ENCODE measurements around the gene SLC43A1. TPM values are rescaled to one million over a fixed set of nuclear protein-coding genes. Genes with fewer than 3 reads are reported as not detected.

The SLC43A1 gene
- total and polyA plus RNA-seq, 2 experiments from 2014 or later, result 19.6 to 49.7 TPM

DNA sequence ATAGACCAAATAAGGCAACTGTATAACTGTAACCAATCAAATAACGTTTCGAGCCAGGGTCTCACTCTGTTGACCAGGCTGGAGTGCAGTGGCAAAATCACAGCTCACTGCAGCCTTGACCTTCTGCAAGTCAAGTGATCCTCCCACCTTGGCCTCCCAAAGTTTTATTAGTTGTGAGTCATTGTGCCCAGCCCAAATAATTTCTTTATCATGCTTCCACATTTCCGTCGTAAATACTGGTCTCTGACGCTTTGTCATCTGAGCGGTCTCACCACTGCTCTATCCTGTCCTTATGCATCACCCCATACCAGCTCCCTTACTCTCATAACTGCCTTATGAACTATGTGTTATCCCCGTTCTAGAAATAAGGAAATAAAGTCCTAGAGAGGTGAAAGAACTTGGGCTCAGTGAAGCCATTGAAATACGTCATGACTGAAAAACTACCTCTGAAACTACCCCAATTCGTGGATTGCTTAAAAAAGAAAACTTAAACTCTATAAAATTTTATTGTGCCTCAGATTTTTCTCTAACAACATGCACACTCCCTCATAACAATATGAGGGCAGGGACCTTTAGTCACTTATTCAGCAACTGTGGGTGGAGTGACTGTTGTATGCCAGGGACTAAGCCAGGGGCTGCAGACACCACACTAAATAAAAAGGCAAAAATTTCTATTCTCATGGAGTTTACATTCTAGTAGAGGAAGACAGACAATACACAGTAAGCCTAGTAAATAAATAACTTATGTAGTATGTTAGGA is 71.0 kb downstream of the SLC43A1 start:
- H4K20me1 ChIP-seq (replicated peaks; ENCODE audit: insufficient read depth), result no peaks in the 10 kb centered on the region
- H3F3A ChIP-seq (replicated peaks; ENCODE audit: low read depth), result no peaks in the 10 kb centered on the region
- no peaks in the 10 kb centered on the region for H3K79me2 ChIP-seq (replicated peaks; ENCODE audit: insufficient read depth)
- Mint-ChIP-seq H3K4me1 (no peaks in the 10 kb centered on the region), H3K4me3 (no peak overlapping the region), H3K27ac (no peak overlapping the region), H3K9me3 (no peaks in the 10 kb centered on the region; the same call in 2 of the 3 replicates), H3K27me3 (ENCODE audit: insufficient read depth, low read depth, poor library complexity) (peaks cover 4% of the 10 kb centered on the region), H3K36me3 (ENCODE audit: low read depth) (no peaks in the 10 kb centered on the region)
- no peak overlapping the region for H3K27ac ChIP-seq (ENCODE audit: low read depth)
- H3K4me2 ChIP-seq, result no peak overlapping the region
- H2AFZ ChIP-seq, result no peak overlapping the region
- no peak for ATAC-seq
- DNase-seq (ENCODE audit: low spot score), result no peak
- no peaks in the 10 kb centered on the region for H3K9me2 ChIP-seq (ENCODE audit: insufficient read depth)
- TF ChIP-seq ZNF114 (CRISPR knock-in tag; IDR thresholded peaks at IDR 0.05) (no peak), EZH2phosphoT487 (IDR thresholded peaks at IDR 0.05; ENCODE audit: unreplicated experiment) (no peak), JUNB (IDR thresholded peaks at IDR 0.05; ENCODE audit: unreplicated experiment) (no peak), EZH2 (IDR thresholded peaks at IDR 0.05; ENCODE audit: low read depth, unreplicated experiment) (no peak), POLR2AphosphoS5 (IDR thresholded peaks at IDR 0.05; ENCODE audit: low read depth) (no peak), STAT1 (IDR thresholded peaks at IDR 0.05; ENCODE audit: unreplicated experiment) (no peak), NANOG (IDR thresholded peaks at IDR 0.05; ENCODE audit: borderline replicate concordance) (no peak), CREB1 (CRISPR knock-in tag; IDR thresholded peaks at IDR 0.05; ENCODE audit: low read depth) (no peak), ZNF331 (CRISPR knock-in tag; IDR thresholded peaks at IDR 0.05; ENCODE audit: low read depth) (no peak)
- TF ChIP-seq, protein P1, sequence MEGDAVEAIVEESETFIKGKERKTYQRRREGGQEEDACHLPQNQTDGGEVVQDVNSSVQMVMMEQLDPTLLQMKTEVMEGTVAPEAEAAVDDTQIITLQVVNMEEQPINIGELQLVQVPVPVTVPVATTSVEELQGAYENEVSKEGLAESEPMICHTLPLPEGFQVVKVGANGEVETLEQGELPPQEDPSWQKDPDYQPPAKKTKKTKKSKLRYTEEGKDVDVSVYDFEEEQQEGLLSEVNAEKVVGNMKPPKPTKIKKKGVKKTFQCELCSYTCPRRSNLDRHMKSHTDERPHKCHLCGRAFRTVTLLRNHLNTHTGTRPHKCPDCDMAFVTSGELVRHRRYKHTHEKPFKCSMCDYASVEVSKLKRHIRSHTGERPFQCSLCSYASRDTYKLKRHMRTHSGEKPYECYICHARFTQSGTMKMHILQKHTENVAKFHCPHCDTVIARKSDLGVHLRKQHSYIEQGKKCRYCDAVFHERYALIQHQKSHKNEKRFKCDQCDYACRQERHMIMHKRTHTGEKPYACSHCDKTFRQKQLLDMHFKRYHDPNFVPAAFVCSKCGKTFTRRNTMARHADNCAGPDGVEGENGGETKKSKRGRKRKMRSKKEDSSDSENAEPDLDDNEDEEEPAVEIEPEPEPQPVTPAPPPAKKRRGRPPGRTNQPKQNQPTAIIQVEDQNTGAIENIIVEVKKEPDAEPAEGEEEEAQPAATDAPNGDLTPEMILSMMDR (conservative IDR thresholded peaks at IDR 0.05; ENCODE audit: low read depth in 2 of 2), result no peak
- TF ChIP-seq, protein P2, sequence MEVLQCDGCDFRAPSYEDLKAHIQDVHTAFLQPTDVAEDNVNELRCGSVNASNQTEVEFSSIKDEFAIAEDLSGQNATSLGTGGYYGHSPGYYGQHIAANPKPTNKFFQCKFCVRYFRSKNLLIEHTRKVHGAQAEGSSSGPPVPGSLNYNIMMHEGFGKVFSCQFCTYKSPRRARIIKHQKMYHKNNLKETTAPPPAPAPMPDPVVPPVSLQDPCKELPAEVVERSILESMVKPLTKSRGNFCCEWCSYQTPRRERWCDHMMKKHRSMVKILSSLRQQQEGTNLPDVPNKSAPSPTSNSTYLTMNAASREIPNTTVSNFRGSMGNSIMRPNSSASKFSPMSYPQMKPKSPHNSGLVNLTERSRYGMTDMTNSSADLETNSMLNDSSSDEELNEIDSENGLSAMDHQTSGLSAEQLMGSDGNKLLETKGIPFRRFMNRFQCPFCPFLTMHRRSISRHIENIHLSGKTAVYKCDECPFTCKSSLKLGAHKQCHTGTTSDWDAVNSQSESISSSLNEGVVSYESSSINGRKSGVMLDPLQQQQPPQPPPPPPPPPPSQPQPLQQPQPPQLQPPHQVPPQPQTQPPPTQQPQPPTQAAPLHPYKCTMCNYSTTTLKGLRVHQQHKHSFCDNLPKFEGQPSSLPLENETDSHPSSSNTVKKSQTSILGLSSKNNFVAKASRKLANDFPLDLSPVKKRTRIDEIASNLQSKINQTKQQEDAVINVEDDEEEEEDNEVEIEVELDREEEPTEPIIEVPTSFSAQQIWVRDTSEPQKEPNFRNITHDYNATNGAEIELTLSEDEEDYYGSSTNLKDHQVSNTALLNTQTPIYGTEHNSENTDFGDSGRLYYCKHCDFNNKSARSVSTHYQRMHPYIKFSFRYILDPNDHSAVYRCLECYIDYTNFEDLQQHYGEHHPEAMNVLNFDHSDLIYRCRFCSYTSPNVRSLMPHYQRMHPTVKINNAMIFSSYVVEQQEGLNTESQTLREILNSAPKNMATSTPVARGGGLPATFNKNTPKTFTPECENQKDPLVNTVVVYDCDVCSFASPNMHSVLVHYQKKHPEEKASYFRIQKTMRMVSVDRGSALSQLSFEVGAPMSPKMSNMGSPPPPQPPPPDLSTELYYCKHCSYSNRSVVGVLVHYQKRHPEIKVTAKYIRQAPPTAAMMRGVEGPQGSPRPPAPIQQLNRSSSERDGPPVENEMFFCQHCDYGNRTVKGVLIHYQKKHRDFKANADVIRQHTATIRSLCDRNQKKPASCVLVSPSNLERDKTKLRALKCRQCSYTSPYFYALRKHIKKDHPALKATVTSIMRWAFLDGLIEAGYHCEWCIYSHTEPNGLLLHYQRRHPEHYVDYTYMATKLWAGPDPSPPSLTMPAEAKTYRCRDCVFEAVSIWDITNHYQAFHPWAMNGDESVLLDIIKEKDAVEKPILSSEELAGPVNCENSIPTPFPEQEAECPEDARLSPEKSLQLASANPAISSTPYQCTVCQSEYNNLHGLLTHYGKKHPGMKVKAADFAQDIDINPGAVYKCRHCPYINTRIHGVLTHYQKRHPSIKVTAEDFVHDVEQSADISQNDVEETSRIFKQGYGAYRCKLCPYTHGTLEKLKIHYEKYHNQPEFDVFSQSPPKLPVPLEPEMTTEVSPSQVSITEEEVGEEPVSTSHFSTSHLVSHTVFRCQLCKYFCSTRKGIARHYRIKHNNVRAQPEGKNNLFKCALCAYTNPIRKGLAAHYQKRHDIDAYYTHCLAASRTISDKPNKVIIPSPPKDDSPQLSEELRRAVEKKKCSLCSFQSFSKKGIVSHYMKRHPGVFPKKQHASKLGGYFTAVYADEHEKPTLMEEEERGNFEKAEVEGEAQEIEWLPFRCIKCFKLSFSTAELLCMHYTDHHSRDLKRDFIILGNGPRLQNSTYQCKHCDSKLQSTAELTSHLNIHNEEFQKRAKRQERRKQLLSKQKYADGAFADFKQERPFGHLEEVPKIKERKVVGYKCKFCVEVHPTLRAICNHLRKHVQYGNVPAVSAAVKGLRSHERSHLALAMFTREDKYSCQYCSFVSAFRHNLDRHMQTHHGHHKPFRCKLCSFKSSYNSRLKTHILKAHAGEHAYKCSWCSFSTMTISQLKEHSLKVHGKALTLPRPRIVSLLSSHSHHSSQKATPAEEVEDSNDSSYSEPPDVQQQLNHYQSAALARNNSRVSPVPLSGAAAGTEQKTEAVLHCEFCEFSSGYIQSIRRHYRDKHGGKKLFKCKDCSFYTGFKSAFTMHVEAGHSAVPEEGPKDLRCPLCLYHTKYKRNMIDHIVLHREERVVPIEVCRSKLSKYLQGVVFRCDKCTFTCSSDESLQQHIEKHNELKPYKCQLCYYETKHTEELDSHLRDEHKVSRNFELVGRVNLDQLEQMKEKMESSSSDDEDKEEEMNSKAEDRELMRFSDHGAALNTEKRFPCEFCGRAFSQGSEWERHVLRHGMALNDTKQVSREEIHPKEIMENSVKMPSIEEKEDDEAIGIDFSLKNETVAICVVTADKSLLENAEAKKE (CRISPR knock-in tag; IDR thresholded peaks at IDR 0.05), result no peak
- TF ChIP-seq, protein P3, sequence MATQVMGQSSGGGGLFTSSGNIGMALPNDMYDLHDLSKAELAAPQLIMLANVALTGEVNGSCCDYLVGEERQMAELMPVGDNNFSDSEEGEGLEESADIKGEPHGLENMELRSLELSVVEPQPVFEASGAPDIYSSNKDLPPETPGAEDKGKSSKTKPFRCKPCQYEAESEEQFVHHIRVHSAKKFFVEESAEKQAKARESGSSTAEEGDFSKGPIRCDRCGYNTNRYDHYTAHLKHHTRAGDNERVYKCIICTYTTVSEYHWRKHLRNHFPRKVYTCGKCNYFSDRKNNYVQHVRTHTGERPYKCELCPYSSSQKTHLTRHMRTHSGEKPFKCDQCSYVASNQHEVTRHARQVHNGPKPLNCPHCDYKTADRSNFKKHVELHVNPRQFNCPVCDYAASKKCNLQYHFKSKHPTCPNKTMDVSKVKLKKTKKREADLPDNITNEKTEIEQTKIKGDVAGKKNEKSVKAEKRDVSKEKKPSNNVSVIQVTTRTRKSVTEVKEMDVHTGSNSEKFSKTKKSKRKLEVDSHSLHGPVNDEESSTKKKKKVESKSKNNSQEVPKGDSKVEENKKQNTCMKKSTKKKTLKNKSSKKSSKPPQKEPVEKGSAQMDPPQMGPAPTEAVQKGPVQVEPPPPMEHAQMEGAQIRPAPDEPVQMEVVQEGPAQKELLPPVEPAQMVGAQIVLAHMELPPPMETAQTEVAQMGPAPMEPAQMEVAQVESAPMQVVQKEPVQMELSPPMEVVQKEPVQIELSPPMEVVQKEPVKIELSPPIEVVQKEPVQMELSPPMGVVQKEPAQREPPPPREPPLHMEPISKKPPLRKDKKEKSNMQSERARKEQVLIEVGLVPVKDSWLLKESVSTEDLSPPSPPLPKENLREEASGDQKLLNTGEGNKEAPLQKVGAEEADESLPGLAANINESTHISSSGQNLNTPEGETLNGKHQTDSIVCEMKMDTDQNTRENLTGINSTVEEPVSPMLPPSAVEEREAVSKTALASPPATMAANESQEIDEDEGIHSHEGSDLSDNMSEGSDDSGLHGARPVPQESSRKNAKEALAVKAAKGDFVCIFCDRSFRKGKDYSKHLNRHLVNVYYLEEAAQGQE (IDR thresholded peaks at IDR 0.05; ENCODE audit: unreplicated experiment), result no peak
- TF ChIP-seq, protein P4, sequence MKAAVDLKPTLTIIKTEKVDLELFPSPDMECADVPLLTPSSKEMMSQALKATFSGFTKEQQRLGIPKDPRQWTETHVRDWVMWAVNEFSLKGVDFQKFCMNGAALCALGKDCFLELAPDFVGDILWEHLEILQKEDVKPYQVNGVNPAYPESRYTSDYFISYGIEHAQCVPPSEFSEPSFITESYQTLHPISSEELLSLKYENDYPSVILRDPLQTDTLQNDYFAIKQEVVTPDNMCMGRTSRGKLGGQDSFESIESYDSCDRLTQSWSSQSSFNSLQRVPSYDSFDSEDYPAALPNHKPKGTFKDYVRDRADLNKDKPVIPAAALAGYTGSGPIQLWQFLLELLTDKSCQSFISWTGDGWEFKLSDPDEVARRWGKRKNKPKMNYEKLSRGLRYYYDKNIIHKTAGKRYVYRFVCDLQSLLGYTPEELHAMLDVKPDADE (IDR thresholded peaks at IDR 0.05), result no peak
- H3K27me3 ChIP-seq (ENCODE audit: insufficient read depth), result no peaks in the 10 kb centered on the region
- no peaks in the 10 kb centered on the region for H3K4me1 ChIP-seq (ENCODE audit: insufficient read depth)
- no peaks in the 10 kb centered on the region for H3K36me3 ChIP-seq (ENCODE audit: insufficient read depth)
- no peak overlapping the region for H3K4me3 ChIP-seq
